A673 (cell line): ENCODE data around the gene DCTN5. TPM values are rescaled to one million over a fixed set of nuclear protein-coding genes. Genes with fewer than 3 reads are reported as not detected.
A peak's percentile ranks its signal among the peaks of the same experiment; 100 is the strongest.

Experiments
- BruUV-seq: library from RNA; stranded (reverse); fragments of 400-500 nt; replicated peaks from 2 replicates; lab custom pipeline; 2021; lab: Mats Ljungman, UMichigan
- CTCF ChIA-PET: fragments of 300-600 bp; sonication (Branson Sonifier 250); formaldehyde crosslinking; loops from one replicate; lab custom pipeline; 2022; ENCODE audit warnings: antibody characterized with exemption; lab: Charles Lee
- POLR2A ChIA-PET: fragments of 300-600 bp; sonication (Branson Sonifier 250); formaldehyde crosslinking; loops from one replicate; lab custom pipeline; 2022; ENCODE audit warnings: antibody characterized with exemption; ENCODE audit not compliant: low non-redundant PET; lab: Charles Lee
- DNase-seq: peaks from one replicate; pipeline ENCODE4 v3.0.0-alpha.2; 2015; ENCODE audit warnings: low spot score
- H3K27ac ChIP-seq: fragments of 200-600 bp; sonication (generic); 2 replicates; pipeline ENCODE4 v1.5.1; 2016; ENCODE audit warnings: mixed run types, low read depth, mild to moderate bottlenecking, mixed read lengths, antibody characterized with exemption, low read length; ENCODE audit not compliant: poor library complexity, severe bottlenecking
- H3K27me3 ChIP-seq: fragments of 200-600 bp; sonication (generic); replicated peaks from 2 replicates; pipeline ENCODE4 v1.6.1; 2017; ENCODE audit warnings: mixed run types, low read depth, mild to moderate bottlenecking, mixed read lengths, antibody characterized with exemption, low read length; ENCODE audit not compliant: insufficient read depth, poor library complexity
- H3K36me3 ChIP-seq: fragments of 200-600 bp; sonication (generic); 2 replicates; pipeline ENCODE4 v1.6.1; 2016; ENCODE audit warnings: mixed run types, mild to moderate bottlenecking, mixed read lengths, antibody characterized with exemption, low read length; ENCODE audit not compliant: insufficient read depth, poor library complexity, severe bottlenecking
- H3K4me1 ChIP-seq: fragments of 200-600 bp; sonication (generic); 2 replicates; pipeline ENCODE4 v1.6.1; 2017; ENCODE audit warnings: mixed run types, mild to moderate bottlenecking, mixed read lengths, antibody characterized with exemption, low read length; ENCODE audit not compliant: insufficient read depth, poor library complexity, severe bottlenecking
- H3K4me3 ChIP-seq: fragments of 200-600 bp; sonication (generic); 2 replicates; pipeline ENCODE4 v1.5.1; 2016; ENCODE audit warnings: low read depth, mixed run types, mild to moderate bottlenecking, mixed read lengths, low read length; ENCODE audit not compliant: poor library complexity, severe bottlenecking
- H3K9me3 ChIP-seq: fragments of 200-600 bp; sonication (generic); 2 replicates; pipeline ENCODE4 v1.6.1; 2016; ENCODE audit warnings: mixed run types, low read depth, mild to moderate bottlenecking, mixed read lengths, antibody characterized with exemption, low read length; ENCODE audit not compliant: poor library complexity, severe bottlenecking
- EZH2 ChIP-seq: fragments of 200-600 bp; sonication (generic); IDR thresholded peaks from 2 replicates; pipeline ENCODE4 v1.6.1; 2017; ENCODE audit warnings: borderline replicate concordance, low read depth, mild to moderate bottlenecking, mixed read lengths, antibody characterized with exemption, low read length; ENCODE audit not compliant: poor library complexity, severe bottlenecking
- intact Hi-C: fragments of 100-400 bp; cut with micrococcal nuclease; formaldehyde crosslinking; loops from one replicate; pipeline ENCODE4 v1.10.0; 2022; ENCODE audit not compliant: unreplicated experiment
- total RNA-seq: library from RNA; stranded (reverse); gene quantifications from 2 replicates; pipeline ENCODE4 v1.2.3, GENCODE V29; 2021
- TF ChIP-seq, protein P1 (sequence below): fragments of 300-800, 200-600 bp; sonication (generic); conservative IDR thresholded peaks from 2 replicates; pipeline ENCODE4 v1.5.1; 2017; ENCODE audit warnings: low read depth, mild to moderate bottlenecking, antibody characterized with exemption, low read length, moderate library complexity, mixed read lengths

DCTN5 gene
- total RNA-seq, 1 experiment from 2014 or later, result 95.1 TPM

DNA sequence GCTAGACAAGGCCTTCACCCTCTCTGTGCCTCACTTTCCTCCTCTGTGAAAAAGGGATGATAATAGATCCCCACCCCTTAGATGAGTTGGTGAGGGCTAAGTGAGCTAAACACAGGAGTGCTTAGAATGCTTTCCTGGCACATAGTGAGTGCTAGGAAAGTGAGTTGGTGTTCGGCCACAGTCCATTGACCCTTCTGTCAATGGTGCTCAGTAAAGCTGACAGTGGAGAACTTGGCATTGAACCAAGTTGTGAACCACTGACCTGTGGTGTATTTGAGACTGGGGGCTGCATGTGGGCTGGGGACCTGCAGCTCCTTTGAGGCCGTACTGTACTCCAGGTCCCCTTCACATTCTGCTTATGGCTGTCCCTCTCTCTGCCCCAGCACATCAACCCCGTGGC lies 42.2 kb downstream of the DCTN5 start:
- intact Hi-C loops, result no loop called here
- Histone ChIP-seq H3K9me3 (no peaks in the 10 kb centered on the region), H3K4me1 (peaks cover 23% of the 10 kb centered on the region), H3K4me3 (no peak overlapping the region), H3K36me3 (peaks cover 86% of the 10 kb centered on the region), H3K27ac (no peak overlapping the region), H3K27me3 (no peaks in the 10 kb centered on the region)
- no TSS peak for BruUV-seq
- TF ChIP-seq EZH2, result no peak
- TF ChIP-seq, protein P1, sequence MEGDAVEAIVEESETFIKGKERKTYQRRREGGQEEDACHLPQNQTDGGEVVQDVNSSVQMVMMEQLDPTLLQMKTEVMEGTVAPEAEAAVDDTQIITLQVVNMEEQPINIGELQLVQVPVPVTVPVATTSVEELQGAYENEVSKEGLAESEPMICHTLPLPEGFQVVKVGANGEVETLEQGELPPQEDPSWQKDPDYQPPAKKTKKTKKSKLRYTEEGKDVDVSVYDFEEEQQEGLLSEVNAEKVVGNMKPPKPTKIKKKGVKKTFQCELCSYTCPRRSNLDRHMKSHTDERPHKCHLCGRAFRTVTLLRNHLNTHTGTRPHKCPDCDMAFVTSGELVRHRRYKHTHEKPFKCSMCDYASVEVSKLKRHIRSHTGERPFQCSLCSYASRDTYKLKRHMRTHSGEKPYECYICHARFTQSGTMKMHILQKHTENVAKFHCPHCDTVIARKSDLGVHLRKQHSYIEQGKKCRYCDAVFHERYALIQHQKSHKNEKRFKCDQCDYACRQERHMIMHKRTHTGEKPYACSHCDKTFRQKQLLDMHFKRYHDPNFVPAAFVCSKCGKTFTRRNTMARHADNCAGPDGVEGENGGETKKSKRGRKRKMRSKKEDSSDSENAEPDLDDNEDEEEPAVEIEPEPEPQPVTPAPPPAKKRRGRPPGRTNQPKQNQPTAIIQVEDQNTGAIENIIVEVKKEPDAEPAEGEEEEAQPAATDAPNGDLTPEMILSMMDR, result no peak
- POLR2A ChIA-PET, result no interaction called here
- DNase-seq, result no peak
- CTCF ChIA-PET, result no interaction called here

DNA sequence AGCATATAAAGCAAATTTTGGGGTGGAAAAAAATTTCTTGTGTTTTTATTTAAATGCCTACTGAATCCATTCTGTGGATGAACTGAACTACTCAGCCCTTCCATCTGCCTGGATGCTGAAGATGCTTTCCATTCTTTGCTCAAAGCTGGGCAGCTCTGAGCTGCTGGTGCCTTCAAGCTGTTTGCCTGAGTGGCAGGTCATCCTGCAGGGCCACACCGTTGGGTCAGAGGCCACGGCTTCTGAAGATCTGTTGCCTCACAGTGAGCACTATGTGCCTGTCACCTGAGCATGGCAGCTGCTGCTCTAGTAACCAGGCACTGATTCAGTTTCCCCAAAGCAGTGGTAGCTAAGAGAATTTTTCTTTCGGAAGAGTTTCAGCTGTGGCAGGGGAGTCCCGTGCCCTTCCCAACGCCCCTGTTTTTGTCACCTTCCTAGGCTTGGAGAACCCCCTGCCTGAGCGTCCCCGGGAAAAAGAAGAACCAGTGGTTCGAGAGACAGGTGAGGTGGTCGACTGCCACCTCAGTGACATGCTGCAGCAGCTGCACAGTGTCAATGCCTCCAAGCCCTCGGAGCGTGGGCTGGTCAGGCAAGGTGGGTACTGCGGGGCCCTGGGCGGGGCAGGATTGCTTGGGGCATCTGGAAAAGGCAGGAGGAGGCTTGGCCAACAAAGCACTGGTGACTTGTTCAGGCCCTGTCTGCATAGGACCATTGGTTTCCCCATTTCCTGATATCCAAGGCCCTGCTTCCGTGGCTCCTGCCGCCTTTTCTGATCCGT lies 46.0 kb downstream of the DCTN5 start:
- peaks cover 6% of the 10 kb centered on the region for H3K4me1 ChIP-seq
- POLR2A ChIA-PET, result no interaction called here
- BruUV-seq, result no TSS peak

DNA sequence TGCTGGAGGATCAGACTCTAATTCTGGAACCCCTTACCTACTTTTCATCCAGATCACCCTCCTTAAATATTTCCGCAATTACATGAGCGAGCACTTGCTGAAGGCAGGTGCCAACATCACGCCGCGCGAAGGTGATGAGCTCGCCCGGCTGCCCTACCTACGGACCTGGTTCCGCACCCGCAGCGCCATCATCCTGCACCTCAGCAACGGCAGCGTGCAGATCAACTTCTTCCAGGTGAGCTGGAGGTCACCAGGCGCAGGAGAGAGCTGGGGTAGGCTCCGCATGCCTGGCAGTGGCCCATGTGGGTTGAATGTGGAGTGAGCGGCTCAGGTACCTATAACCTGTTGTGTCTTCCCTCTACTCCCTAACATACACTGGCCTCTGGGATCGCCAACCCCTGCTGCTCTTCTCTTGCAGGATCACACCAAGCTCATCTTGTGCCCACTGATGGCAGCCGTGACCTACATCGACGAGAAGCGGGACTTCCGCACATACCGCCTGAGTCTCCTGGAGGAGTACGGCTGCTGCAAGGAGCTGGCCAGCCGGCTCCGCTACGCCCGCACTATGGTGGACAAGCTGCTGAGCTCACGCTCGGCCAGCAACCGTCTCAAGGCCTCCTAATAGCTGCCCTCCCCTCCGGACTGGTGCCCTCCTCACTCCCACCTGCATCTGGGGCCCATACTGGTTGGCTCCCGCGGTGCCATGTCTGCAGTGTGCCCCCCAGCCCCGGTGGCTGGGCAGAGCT lies 48.3 kb downstream of the DCTN5 start:
- CTCF ChIA-PET, result no interaction called here
- no peak for DNase-seq
- H3K36me3 ChIP-seq, result peaks cover 78% of the 10 kb centered on the region
- intact Hi-C loops, result loop anchor here (10.0 kb wide), 1 partner anchor 65 kb away; the partner anchor contains the start of gene CHP2
- POLR2A ChIA-PET, result interaction anchor here (1.5 kb wide), 1 partner anchor 11 kb away, joined by 6 read pairs; the partner anchor contains the start of gene PLK1
- TSS peak; percentile 60 for BruUV-seq
- TF ChIP-seq, protein P1, result no peak
- H3K27ac ChIP-seq, result no peak overlapping the region
- H3K9me3 ChIP-seq, result no peaks in the 10 kb centered on the region
- H3K4me1 ChIP-seq, result no peaks in the 10 kb centered on the region
- no peak overlapping the region for H3K4me3 ChIP-seq
- no peaks in the 10 kb centered on the region for H3K27me3 ChIP-seq

More for the DNA sequence above, 46.0 kb downstream of the DCTN5 start:
- no peaks in the 10 kb centered on the region for H3K9me3 ChIP-seq
- H3K27ac ChIP-seq, result no peak overlapping the region
- no peaks in the 10 kb centered on the region for H3K27me3 ChIP-seq
- intact Hi-C loops, result no loop called here
- H3K36me3 ChIP-seq, result peaks cover 100% of the 10 kb centered on the region
- no peak overlapping the region for H3K4me3 ChIP-seq
- TF ChIP-seq, protein P1, result no peak
- TF ChIP-seq EZH2, result no peak
- DNase-seq, result no peak
- CTCF ChIA-PET, result no interaction called here
